NCI-H1436 (cell line): ENCODE results near the gene HNRNPU.

Source experiments
- DNase-seq: peaks from one replicate; lab custom pipeline; 2025; lab: John Stamatoyannopoulos, UW

Gene HNRNPU

GRCh38 chr1:244802041-244802440 lies 62.3 kb downstream of the HNRNPU start:
- DNase-seq, result no peak

- DNase-seq, result no peak
These were observed 63.1 kb downstream of the HNRNPU start for GRCh38 chr1:244801246-244801645.

GRCh38 chr1:244800821-244801220 lies 63.5 kb downstream of the HNRNPU start:
- no peak for DNase-seq
